GM12875 (cell line): ENCODE measurements around the gene CCT6A.
"Not testable (repeated sequence)": the region's sequence is repeated elsewhere in the genome, so short reads cannot be mapped to it uniquely, and the experiment has no call there.

ENCODE experiments used
- H3K4me3 ChIP-seq: one replicate; pipeline ENCODE4 v1.5.1; 2011; ENCODE audit warnings: low read depth, low read length, control low read depth
- CTCF ChIP-seq: IDR thresholded peaks from 2 replicates; pipeline ENCODE4 v1.5.1; 2011; ENCODE audit warnings: low read depth, mild to moderate bottlenecking, control low read depth, inconsistent platforms, low read length, moderate library complexity, borderline replicate concordance; ENCODE audit not compliant: insufficient read depth

The CCT6A gene

GRCh38 chr7:56081626-56082340 lies 30.2 kb downstream of the CCT6A start:
- no peak for TF ChIP-seq CTCF
- no peak overlapping the region for H3K4me3 ChIP-seq

- no peak overlapping the region for H3K4me3 ChIP-seq
- TF ChIP-seq CTCF, result no peak
Measured at GRCh38 chr7:56083150-56083785, 31.7 kb downstream of the CCT6A start.

- TF ChIP-seq CTCF, result no peak
- no peak overlapping the region for H3K4me3 ChIP-seq
Measured at GRCh38 chr7:56086761-56087160, 35.2 kb downstream of the CCT6A start.

- TF ChIP-seq CTCF, result no peak
- no peak overlapping the region for H3K4me3 ChIP-seq
Measured at GRCh38 chr7:56087445-56087844, 35.9 kb downstream of the CCT6A start.

GRCh38 chr7:56091591-56091990 lies 40.0 kb downstream of the CCT6A start:
- no peak overlapping the region for H3K4me3 ChIP-seq
- no peak for TF ChIP-seq CTCF

GRCh38 chr7:56092388-56092787 lies 40.8 kb downstream of the CCT6A start:
- H3K4me3 ChIP-seq, result not testable (repeated sequence)

GRCh38 chr7:56092789-56093531 lies 41.4 kb downstream of the CCT6A start, which contains the start of gene PHKG1:
TSS of gene PHKG1 (minus strand) at chr7:56092952. CDS start at chr7:56088941, 4,011 bp downstream.
- TF ChIP-seq CTCF, result no peak
- no peak within 1 kb of the TSS for H3K4me3 ChIP-seq
